Right ventricle myocardium superior (tissue), 1 donor: ENCODE results near the gene PFKFB3. TPM values are rescaled to one million over a fixed set of nuclear protein-coding genes. Genes with fewer than 3 reads are reported as not detected.
"Not testable (repeated sequence)": the region's sequence is repeated elsewhere in the genome, so short reads cannot be mapped to it uniquely, and the experiment has no call there.

Experiments used
- ATAC-seq: fragments of 200-7000 bp; cut with Tn5 transposase; one replicate; pipeline ENCODE4 v1.9.1; 2020; ENCODE audit warnings: mild to moderate bottlenecking; ENCODE audit not compliant: poor library complexity
- DNase-seq: peaks from one replicate; pipeline ENCODE4 v3.0.0-alpha.2; 2020
- intact Hi-C: fragments of 100-400 bp; cut with DNase I; formaldehyde crosslinking; loops from one replicate; pipeline ENCODE4 v1.11.2; 2022
- total RNA-seq: library from RNA; stranded (reverse); fragmentation: NEBNext Ultra II Directional; extraction: Animal tissue kit (Norgen Biotek cat#: 25700); gene quantifications from one replicate; pipeline ENCODE4 v1.2.1, GENCODE V29; 2021
- donor health status: DM: no; HTN: yes; CAD: no; lungs with severe emphysema.

Gene PFKFB3
- total RNA-seq, 1 donor from 2014 or later, result 24.7 TPM

- intact Hi-C loops, result no loop called here
- ATAC-seq (no peak), DNase-seq (no peak)
Observed at GRCh38 chr10:6175329-6176055, 27.2 kb upstream of the PFKFB3 start.

DNA sequence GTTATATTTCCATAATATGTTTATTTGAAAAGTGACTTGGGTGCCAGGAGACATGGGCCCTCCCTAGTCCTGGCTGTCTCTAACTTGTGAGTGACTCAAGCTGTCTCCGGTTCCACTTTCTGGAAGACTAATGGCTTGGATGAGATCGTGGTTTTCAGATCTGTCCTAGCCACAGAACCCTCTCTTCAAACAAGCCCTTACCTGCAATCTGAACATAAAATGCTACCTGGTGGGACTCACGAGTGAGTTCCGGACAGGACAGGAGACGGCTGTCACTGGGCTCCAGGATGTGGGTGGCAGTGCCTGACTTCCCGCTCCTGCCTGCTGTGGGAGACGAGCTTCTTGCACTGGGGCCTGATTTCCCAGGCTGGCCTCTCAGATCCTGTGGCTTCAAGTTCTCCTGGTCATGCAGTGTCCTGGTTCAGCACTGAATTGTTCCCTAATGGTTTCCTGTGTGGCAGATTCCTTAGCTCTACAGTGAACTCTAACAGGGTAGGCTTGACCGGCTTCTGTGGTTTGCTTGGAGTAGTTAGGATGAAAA is 26.0 kb upstream of the PFKFB3 start:
- ATAC-seq, result no peak

DNA sequence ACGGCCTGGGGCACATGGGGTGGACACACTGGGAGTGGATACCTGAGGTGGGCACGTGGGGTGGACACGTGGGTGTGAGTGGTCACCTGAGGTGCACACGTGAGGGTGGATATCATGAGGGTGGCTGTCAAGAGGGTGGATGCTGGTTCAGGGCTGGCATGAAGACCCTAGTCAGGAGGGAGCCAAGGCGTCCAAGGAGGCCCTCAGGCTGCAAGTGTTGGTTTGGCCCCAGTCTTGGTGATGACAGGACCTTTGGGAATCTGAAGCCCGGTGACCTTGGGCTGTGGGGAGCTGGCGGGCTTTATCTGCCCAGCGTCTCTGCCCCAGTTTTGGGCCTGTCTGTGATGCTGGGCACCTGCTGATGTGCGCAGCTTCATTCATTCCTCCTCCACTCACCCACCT is 24.9 kb upstream of the PFKFB3 start:
- ATAC-seq (peak; percentile 74), DNase-seq (peak; percentile 64)
- intact Hi-C loops, result no loop called here

More for the DNA sequence above, 26.0 kb upstream of the PFKFB3 start:
- DNase-seq, result no peak
- intact Hi-C loops, result no loop called here

DNA sequence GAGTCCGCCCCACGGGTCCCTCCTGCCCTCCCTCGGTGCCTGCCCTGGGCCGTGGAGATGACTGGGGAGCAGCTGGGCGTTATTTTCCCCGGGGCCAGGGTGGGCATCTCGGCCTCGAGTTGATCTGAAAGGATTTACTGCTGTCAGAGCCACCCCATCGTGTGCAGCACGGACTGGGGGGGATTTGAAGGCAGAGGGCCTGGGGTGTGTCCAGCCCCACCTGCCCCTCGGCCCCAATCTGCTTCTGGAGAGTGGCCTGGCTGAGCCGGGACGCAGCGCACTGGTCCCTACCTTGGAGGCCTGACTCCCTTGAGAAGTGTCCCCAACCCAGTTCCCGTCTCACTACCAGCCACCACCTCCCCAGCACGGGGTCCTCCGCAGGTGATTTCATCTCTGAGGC is 24.2 kb upstream of the PFKFB3 start:
- intact Hi-C loops, result no loop called here
- no peak for DNase-seq
- ATAC-seq, result peak; percentile 8

DNA sequence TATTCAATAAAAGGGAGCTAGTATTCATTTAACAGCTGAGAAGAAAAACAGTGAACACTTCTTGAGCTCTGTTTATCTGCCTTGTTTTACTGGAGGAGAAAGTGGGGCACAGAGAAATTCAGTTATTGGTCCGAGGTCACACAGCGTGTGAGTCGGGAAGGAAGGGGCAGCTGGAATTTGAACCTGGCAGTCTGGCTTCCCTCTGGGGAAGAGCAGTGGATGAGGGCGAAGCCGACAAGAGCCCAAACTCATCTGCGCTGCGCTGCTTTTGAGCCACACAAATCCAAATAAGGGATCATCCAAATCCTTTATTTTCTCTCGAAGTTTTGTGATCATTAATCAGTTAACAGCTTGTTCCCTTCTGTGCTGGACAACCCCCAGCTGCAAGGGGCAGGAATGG is 23.7 kb upstream of the PFKFB3 start:
- ATAC-seq, result no peak

GRCh38 chr10:6180480-6181110 is 22.1 kb upstream of the PFKFB3 start:
- ATAC-seq, result no peak
- no peak for DNase-seq
- intact Hi-C loops, result no loop called here

More for the DNA sequence above, 23.7 kb upstream of the PFKFB3 start:
- intact Hi-C loops, result no loop called here
- no peak for DNase-seq

GRCh38 chr10:6181249-6181648 is 21.5 kb upstream of the PFKFB3 start:
- DNase-seq (no peak), ATAC-seq (no peak)
- intact Hi-C loops, result no loop called here

DNA sequence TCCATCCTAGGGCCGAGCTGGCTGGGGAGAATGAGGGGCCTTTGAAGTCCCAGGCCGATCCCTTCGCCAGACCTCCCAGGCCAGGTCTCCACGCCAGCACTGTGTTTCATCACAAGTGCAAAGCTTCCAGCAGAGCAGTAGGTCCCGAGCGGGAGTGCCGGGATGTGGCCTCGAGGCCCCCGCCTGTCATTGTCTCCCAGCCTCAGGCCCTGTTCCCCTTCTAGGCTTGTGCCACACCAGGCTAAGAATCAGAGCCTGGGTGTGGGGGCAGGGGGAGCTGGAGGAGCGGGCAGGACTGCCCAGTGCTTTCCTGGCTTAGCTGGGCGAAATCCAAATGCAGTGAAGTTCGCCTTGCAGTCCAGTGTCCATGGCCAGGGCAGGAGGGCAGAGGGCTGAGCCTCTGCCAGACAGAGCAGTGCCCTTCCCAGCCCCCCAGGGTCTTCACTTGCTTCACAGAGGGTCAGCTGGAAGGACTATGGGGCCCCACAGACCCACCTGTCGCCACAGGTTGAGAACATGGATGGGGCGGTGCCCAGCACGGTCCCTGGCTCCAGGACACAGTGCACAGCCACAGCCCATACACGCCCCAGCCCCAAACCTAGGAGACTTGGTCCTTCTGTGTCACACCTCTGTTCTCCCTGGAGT is 20.2 kb upstream of the PFKFB3 start:
- peak; percentile 18 for ATAC-seq
- intact Hi-C loops, result no loop called here
- DNase-seq, result peak; percentile 67

- no peak for DNase-seq
- no peak for ATAC-seq
- intact Hi-C loops, result no loop called here
Observed at GRCh38 chr10:6185039-6185716, 17.6 kb upstream of the PFKFB3 start.

GRCh38 chr10:6186894-6187256 is 15.9 kb upstream of the PFKFB3 start:
- intact Hi-C loops, result no loop called here
- ATAC-seq (no peak), DNase-seq (no peak)

DNA sequence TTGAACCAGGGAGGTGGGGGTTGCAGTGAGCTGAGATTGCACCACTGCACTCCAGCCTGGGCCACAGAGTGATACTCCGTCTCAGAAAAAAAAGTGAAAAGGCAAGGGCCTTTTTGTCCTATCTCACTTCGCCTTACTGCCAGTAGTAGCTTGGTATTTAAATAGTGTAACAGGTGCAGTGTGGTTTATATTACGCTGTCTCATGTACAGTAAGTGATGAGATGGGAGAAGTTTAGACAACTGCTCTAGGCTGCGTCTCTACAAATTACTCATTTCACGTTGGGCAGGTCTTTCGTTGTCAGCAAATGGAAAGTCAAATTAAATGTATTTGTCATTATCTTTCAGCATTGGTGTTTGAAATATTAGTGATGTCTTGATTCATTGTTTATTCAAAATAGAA is 15.5 kb upstream of the PFKFB3 start:
- intact Hi-C loops, result no loop called here
- no peak for DNase-seq
- ATAC-seq, result no peak

GRCh38 chr10:6190033-6190432 is 12.7 kb upstream of the PFKFB3 start:
- intact Hi-C loops, ATAC-seq, DNase-seq: not testable (repeated sequence)

DNA sequence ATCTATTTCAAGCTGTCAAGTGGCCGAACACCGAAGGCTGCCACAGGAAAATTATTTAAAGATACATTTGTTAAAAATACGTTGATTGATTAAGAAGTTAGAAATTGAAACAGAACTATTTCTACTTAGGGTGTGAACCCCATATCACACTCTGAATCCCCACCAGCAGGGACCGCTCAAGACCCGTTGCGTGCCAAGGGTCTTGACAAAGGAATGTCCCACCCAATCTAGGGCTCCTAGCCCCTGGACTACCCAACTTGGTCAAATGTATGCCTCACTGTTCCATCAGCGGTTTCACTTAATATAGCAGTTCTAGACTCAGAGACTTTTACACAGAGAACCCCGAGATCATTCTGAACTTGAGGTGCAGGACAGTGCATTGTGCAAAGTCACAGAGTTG is 11.6 kb upstream of the PFKFB3 start:
- intact Hi-C loops, result no loop called here

GRCh38 chr10:6191569-6191968 is 11.2 kb upstream of the PFKFB3 start:
- intact Hi-C loops, result no loop called here
- DNase-seq (no peak), ATAC-seq (no peak)

More for the DNA sequence above, 11.6 kb upstream of the PFKFB3 start:
- no peak for ATAC-seq
- DNase-seq, result no peak

DNA sequence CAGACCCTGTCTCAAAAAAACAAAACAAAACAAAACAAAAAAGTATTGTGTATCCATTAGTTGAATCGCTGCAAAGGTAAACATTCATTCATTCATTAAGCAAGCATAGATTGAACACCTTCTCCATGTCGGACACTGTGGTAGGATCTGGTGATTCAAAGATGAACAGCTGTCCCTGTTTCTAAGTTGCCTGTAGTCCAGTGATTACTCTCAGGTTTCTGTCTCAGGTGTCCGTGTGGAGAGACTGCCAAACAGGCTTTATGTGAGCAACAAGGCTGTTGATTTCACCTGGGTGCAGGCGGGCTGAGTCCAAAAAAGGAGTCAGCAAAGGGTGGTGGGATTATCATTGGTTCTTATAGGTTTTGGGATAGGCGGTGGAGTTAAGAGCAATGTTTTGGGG is 9.4 kb upstream of the PFKFB3 start:
- DNase-seq, ATAC-seq, intact Hi-C loops: not testable (repeated sequence)

DNA sequence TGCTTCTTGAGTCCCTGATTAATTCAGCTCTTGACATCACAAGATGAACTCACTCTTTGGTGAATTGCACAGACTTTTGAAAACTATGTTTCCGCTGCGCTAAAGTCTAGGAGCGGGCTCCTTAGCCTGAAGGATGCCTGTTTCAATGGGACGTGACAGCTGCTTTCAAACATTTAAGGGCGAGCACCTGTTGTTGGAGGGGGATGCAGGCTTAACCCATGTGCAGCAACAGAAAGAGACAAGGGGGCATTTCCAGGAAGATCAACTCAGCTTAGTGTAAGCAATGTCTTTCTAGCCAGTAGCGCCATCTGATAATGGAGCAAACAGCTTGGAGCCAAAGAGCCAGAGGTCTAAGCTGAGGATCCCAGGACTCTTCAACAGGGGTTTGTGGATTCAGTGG is 8.4 kb upstream of the PFKFB3 start:
- no peak for ATAC-seq
- no peak for DNase-seq
- intact Hi-C loops, result no loop called here

DNA sequence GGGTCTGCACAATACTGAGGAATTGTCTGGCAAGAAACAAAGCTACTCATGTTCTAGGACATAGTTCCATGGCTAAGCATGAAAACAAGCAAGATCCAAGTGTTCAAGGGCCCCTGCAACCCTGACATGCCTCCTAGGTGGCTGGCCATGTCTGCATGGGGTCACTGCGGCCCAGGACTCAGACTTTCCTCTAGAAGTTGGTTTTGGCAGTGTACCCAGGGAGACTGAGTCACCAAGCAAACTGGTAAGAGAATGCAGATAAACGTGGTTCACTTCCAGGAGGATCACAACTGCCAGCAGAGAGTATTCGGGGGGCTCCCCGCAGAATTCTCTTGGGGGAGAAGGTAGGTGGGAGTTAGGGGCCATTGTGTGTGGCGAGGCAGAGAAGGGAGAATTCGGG is 7.4 kb upstream of the PFKFB3 start:
- intact Hi-C loops, result no loop called here
- ATAC-seq (no peak), DNase-seq (no peak)

DNA sequence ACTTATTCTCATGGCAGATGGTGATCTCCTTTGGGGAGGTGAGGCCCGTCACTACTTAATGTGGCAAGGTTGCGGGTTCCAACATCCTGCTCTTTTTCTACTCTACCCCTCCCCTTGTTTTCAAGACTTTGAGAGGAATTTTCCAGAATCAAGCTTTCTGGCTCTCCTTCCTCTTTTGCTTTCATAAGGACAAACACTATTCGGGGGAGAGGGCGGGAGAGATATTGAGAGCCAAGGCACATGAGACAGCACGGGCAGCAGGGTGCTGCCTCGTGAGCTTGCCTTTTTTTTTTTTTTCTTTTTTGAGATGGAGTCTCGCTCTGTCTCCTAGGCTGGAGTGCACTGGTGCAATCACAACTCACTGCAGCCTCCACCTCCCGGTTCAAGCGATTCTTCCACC is 6.9 kb upstream of the PFKFB3 start:
- ATAC-seq (peak; percentile 18), DNase-seq (no peak)
- intact Hi-C loops, result no loop called here

- intact Hi-C loops, ATAC-seq, DNase-seq: not testable (repeated sequence)
Observed at GRCh38 chr10:6196524-6196923, 6.2 kb upstream of the PFKFB3 start.
